Stimulated activated CD4-positive, alpha-beta T cell treated with anti-CD3 and anti-CD28 coated beads, TNF-alpha, amount 100 ng/mL, for 24 hours (primary cell): Measurements from ENCODE around the gene SH3GLB1.

Experiments
- DNase-seq, 3 experiments: peaks; one replicate each; pipeline ENCODE4 v3.0.0-alpha.2; 2020; ENCODE audit warnings: low read depth in 3 of 3

SH3GLB1 gene

DNA sequence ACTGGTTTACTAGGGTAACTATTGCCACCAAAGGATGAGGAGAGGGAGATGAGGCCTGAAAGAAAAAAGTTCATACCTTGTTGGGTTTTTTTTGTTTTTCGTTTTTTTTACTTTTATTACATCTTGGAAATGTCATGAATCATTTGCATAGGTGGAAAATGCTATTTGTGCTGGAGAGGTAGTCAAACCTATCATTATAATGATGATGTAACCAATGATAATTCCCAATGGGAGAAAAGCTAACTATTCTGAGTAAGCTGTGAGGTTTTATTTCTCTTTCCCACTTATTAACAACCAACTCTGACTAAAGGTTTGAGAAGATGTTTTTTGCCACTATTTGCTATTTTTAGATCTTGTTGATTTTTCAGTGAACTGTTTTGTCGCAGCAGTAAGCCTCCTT is 29.0 kb downstream of the SH3GLB1 start:
- no peak for DNase-seq

DNA sequence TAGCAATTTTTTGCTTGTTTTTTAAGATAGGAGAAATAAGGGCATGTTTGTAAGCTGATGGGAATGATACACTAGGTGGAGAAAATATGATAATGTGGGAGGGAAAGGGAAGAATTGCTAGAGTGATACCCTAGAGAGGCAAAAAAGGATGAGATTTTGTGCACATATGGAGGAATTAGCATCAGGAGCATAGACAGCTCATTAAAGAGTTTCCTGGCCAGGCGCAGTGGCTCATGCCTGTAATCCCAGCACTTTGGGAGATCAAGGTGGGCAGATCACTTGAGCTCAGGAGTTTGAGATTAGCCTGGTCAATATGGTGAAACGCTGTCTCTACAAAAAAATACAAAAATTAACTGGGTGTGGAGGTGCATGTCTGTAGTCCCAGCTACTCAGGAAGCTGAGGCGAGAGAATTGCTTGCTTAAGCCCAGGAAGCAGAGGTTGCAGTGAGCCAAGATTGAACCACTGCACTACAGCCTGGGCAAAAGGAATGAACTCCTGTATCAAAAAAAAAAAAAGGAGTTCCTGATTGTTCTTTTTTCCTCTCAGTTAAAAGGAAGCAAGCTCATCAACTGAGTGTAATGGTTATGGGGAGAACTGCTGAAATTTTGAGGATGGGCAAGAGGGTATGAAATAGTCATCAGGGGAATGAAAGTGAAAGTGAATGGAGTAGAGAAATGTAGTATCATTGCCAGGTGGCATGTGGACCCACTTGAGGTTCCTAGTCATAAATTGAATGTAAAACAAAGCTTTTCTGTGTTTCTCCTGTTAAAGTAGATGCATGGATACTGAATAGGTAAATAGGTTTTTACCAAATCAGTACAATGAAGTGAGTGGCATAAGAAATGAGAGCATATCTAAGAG is 35.5 kb downstream of the SH3GLB1 start:
- no peak for DNase-seq

DNA sequence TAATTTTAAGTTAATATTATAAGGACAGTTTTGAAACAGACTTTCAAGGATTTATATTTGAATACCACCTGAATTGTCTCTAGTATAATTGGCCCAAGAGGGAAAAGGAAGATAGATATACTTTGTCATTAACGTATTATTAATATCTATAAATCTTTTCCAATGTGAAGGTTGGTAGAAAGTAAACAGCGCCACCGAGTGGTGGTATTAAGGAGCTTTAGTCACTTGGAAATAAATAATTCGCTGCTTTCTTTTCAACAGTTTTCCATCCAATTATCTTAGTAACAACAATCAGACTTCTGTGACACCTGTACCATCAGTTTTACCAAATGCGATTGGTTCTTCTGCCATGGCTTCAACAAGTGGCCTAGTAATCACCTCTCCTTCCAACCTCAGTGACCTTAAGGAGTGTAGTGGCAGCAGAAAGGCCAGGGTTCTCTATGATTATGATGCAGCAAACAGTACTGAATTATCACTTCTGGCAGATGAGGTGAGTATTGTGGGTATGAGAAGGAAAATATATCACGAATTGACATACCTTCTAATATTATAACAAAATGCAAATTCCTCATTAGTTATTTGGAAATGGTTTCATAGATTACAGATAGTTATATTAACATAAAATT is 37.7 kb downstream of the SH3GLB1 start:
- DNase-seq = no peak

DNA sequence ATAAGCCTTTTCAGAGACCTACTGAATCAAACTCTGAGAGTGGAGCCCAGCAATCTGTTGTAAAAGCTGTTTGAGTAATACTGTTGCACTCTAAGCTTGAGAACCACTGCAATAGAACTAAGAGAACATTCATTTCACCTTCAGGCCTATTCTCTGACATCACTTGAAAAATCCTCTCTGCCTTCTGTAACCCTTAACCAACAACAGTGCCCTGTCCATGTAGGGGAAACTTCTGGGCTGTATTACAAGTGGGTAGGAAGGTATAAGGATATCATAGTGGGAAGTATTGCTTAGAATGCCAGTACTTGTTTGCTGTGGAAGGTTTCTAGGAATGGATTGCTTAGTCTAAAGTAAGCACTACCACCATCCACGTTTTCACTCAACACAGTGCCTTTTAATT is 42.9 kb downstream of the SH3GLB1 start:
- no peak for DNase-seq

DNA sequence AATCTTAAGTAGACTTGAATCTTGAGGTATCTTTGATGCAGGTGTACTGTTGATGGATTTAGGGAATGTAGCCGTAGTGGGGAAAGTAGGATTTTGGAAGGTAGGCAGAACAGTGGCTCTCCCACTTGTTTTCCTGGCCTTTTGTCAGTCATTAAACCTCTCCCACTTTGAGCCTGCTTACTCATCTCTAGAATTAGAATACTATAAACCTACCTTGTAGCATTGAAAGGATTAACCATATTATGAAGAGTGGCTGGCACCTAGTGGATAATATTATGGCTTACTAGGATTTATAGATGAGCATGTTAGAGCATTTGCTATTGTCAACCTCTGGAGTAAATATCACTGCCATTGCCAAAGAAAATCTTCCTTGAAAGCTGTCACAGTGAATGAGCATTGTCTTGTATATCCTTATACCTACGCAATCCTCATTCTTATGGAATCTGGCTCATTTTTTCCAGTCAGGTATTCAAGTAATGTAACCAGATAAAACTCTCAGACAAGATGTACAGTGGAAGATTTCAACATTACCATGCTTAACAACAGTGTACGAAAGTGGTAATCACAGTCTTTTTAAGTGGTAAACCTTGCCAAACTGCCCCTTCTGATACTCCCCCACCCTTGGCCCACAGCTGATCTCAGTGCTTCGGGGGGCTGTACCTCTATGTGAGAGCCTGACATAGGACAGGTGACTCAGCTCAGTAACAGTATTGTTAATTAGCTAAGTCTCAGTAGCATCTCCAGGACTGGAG is 44.4 kb downstream of the SH3GLB1 start:
- DNase-seq = no peak

DNA sequence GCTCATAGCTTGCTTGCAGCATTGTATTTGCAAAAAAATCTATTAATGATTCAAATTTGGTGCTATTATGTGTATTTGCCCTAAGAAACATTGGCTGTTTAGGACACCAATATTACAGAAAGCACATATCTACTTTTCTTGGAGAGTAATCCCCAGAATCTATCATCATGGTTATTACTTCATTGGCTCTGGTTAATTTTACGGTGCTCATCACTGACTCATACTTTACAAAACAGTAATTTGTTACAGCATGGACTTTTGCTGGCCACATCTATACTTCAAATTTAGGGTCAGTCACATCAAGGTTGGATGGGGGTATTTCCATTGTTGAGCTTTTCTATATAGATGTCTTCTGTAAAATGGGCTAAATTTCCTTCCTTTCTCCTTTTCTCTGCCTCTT is 45.7 kb downstream of the SH3GLB1 start:
- no peak for DNase-seq

DNA sequence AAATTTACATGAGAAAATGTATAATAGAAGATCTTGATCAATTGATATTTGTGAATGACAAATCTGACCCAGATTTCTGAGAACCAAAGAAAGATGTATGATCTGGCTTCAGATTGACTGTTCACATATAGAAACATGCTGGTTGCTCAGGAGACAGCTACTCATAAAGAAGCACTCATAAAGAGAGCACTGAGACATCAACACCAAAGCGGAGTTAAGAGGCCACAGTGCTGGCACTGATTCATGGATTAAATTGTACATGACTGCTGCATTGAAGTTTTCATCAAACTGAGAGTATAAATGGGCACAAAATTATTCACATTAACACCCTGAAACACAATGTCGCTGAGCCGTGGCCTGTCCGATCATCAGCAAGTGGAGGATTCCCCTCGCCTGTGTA is 46.2 kb downstream of the SH3GLB1 start:
- DNase-seq = no peak

DNA sequence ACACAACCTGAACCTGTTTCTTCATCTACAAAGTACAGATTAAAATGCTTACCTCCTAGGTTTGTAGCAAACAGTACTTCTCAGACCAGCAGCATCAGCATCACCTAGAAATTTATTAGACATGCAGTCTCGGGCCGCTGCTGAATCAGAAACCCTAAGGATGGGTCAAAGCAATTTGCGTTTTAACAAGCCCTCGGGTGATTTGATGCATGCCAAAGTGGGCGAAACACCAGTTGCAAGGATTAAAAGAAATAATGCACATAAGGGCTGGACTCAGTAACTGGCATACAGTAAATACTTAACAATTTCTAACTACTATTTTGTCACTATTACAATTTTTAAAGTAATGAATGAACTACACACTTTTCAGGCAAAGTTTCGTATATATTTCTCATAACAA is 47.5 kb downstream of the SH3GLB1 start:
- DNase-seq = no peak

DNA sequence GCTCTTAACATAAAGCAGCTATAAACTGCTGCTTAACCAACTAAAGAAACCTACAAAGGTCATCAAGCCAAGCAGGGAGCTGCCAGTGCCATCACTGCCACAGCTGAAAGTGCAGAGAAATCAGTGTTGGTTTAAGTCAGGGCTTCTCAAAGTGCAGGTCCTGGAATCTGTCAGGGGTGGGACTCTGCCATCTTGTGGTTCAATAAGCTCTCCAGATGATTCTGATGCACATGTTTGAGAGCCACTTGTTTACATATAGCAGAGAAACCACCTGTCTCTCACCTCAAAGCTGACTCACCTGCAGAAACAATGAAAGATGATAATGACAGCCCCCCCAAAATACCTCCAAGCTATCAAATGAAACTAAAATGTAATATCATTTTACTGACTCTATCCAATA is 49.3 kb downstream of the SH3GLB1 start:
- DNase-seq = no peak

DNA sequence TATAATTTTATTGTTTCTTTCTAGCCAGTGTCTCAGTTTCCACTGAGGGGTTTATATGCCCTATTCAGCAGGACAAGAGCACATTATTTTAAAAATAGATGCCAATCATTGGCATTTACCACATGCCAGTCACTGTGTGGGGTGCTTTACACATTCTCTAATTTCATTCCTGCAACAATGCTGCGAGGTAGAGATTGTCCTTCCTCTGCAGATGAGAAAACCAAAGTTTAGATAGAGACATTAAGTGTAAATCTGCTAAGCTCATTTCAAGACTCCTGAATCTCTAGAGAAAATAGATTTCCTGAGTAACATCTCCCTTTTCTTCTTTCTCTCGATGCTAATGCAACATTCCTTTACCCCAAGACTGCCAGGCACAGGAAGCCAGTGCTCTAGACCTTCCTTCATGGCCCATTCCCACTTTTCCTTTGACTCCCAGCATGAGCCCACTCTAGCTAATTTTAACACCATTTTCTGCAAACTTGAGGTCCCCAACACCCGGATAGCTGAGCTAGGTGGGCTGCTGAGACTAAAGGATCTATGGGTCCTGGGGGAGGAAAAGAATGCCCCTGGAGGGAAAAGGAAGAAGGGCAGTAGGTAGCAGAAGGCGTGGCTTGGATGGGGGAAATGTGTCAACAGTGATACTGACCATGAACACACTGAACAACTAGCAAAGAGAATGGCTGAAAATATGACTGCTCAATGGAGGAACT is 50.0 kb downstream of the SH3GLB1 start:
- DNase-seq = no peak

DNA sequence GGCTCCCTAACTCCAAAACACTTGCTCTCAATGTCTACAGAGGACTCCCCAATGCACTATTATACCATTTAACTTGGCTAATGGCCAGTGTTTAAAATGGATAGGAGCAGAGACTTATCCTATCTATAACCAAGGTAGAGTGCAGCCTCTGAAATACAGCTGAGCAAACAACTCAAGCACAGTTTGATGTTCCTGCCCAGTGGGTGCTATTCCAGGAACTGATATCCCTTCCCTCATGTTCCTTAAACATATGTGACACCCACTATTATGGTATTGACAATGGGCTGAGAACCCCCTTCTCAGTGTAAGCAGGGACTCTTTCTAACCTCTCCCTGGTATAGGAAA is 51.7 kb downstream of the SH3GLB1 start:
- DNase-seq = no peak

DNA sequence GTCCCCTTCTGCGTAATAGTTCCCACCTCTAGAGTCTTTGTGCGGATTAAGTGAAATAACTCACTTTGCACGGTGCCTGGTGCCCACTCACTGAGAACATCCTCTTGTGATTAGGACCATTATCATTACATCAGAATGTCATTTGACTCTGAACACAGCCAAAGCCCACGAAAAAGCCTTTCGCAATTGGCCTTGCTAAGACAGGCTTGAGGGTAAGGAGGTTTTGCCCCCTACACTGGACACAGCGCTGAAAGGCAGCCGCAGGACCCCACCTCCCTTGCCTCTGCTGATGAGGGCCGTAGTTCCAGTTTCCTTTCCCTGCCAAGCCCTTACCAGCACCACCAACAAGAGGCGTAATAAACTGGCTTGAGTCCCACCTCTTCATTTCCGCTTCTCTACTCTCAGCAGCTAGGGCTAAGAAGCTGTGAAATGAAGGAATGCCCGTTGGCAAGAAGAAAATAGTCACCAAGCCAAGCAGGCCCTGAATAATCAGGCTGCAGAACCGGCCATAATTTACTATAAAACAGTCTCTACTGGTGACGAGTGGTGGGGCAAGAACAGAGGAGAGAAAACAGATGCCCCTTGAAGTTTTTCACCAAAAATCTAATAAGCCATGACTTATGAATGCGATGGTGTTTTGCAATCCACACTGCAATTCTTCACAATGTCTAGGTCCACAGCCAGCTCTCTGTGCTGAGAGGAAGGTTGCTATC is 53.1 kb downstream of the SH3GLB1 start:
- no peak for DNase-seq

DNA sequence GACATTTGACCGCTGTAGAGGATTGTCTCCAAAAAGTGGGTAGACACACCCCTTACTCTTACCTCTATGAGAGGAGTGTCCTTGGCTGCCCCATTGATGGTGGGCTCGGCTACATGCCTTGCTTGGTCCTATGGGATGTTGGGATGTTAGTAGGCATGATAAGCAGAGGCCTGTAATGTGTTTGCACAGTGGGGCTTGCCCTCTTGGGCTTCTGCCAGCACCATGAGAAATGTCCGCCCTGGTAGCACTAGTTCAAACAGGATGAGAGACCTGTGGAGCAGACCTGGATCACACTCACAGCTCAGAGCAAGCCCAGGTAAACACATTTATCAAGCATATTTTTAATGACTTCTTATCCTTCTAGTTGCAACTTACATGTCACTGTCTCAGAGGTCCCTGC is 54.2 kb downstream of the SH3GLB1 start:
- no peak for DNase-seq

DNA sequence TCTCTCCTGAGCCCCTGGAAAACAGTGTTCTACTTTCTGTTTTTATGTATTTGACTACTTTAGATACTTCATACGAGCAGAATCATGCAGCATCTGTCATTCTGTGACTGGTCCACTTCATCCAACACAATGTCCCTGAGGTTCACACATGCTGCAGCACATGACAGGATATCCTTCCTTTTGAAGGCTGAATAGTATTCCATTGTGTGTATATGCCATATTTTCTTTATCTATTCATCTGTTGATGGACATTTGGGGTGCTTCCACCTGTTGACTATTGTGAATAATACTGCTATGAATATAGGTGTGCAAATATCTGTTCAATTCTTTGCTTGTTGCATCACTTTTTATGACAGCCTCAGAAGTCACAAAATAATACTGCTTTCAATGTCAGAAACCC is 55.8 kb downstream of the SH3GLB1 start:
- DNase-seq = no peak

DNA sequence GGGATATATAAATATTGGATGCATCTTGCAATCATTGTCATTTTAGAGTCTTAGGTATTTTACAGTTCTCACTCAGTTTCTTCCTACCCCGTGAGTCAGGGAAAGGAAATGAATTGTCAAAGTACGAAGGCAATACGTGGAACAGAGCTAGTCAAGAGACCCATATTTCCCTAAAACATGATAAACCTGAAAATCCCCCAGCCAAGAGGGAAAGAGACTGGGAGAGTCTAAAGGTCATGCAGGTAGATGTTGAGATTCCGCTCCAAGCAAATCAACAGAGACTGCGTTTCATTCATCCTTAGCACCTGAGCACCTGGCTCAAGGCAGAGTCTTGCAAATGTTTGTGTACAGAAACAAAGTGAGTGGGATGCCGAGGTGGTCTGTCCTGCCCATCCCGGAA is 58.0 kb downstream of the SH3GLB1 start:
- no peak for DNase-seq

DNA sequence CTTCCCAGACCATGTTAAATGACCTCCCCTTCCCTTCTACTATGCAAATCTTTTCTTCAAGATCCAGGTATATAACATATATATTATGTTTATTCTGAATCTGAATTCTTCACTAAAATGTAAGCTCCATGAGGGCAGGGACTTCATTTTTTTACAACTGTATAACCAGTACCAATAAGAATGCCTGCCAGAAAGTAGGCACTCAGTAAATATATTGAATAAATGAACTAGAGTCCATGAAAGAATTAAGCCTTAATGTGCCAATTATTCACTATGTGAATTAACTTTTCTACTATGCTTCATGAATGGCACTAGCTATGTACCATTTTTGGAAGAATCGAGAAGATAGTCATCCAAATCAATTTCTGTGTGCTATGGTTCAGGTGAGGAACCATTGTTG is 60.1 kb downstream of the SH3GLB1 start:
- no peak for DNase-seq

DNA sequence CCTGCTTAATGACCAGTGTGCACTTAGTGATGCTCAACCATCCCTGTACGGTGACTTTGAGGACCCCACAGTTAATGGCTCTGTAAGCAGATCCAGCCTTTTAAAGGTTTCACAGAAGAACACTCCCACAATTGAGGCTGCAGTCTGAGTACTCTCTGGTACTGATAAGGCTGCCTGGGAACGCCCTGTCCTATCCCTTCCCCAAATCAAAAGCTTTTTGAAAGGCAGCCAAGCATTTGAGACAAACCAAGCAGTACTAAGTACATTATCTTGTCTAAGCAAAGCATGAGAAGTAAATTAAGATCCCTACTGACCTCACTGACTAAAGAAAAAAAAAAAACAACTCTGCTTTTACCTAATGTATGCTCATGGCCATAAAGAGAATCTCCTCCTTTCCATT is 60.7 kb downstream of the SH3GLB1 start:
- no peak for DNase-seq

DNA sequence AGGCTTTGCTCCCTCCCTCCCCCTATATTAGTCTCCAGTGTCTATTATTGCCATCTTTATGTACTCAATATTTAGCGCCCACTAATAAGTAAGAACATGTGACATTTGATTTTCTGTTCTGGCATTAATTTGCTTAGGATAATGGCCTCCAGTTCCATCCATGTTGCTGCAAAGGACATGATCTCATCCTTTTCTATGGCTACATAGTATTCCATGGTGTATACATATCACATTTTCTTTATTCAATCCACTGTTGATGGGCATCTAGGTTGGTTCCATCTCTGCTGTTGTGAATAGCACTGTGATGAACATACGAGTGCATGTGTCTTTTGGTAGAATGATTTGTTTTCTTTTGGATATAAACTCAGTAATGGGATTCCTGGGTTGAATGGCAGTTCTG is 61.3 kb downstream of the SH3GLB1 start:
- no peak for DNase-seq

DNA sequence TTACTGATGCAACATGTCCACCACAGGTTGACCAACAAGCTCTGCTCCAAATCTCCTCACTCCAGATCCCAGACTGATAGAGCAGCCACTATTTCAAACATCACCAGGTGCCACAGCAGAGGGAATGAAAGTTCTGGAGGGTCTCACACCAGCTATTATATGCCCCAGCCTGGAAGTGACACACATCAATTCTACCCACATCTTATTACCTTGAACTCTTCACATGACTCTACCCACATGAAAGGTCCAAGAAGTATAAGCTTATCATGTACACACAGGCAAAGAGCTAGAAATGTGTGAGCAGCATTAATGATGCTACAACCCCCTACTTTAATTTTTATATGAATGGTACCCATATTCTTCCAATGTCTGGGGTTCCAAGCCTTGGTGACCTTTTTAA is 64.2 kb downstream of the SH3GLB1 start:
- DNase-seq = no peak

DNA sequence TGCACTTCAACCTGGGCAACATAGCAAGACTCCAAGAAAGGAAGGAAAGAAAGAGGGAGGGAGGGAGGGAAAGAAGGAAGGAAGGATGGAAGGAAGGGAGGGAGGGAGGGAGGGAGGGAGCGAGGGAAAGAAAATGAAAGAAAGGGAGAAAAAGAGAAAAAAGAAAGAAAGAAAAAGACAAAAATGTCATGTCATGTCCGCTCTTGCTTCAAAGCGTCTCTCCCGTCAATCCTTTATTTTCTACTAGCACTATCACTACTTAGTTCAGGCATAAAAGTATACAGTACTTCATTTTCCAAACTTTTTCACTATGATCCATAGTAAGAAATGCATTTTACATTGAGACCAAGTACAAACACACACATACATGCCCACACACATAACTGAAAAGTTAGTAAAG is 64.7 kb downstream of the SH3GLB1 start:
- no peak for DNase-seq
